HFF-Myc (cell line): ENCODE measurements around the gene ZGLP1.
"Not testable (repeated sequence)": the region's sequence is repeated elsewhere in the genome, so short reads cannot be mapped to it uniquely, and the experiment has no call there.

Experiments
- DNase-seq: peaks from one replicate; pipeline ENCODE4 v3.0.0-alpha.2; 2011; ENCODE audit warnings: low read depth; ENCODE audit errors: extremely low read depth
- H3K4me3 ChIP-seq: replicated peaks from 2 replicates; pipeline ENCODE4 v1.5.1; 2011; ENCODE audit warnings: low read depth, mild to moderate bottlenecking, control low read depth, low read length
- CTCF ChIP-seq: IDR thresholded peaks from 2 replicates; pipeline ENCODE4 v1.5.1; 2012; ENCODE audit warnings: mild to moderate bottlenecking, low read depth, low read length, control low read depth; ENCODE audit errors: missing control alignments

Gene ZGLP1

GRCh38 chr19:10283301-10284064, 26.1 kb downstream of the ZGLP1 start:
- DNase-seq = no peak
- TF ChIP-seq CTCF = no peak

GRCh38 chr19:10282043-10282442, 27.6 kb downstream of the ZGLP1 start:
- DNase-seq, H3K4me3 ChIP-seq: not testable (repeated sequence)

More at GRCh38 chr19:10283301-10284064, 26.1 kb downstream of the ZGLP1 start:
- no peak overlapping the region for H3K4me3 ChIP-seq

- no peak for TF ChIP-seq CTCF
- no peak for DNase-seq
- no peak overlapping the region for H3K4me3 ChIP-seq
Observed at GRCh38 chr19:10279737-10280442, 29.7 kb downstream of the ZGLP1 start.

- no peak for TF ChIP-seq CTCF
- no peak for DNase-seq
- no peak overlapping the region for H3K4me3 ChIP-seq
Observed at GRCh38 chr19:10278935-10279334, 30.7 kb downstream of the ZGLP1 start.

GRCh38 chr19:10277795-10278589, 31.6 kb downstream of the ZGLP1 start:
- H3K4me3 ChIP-seq = no peak overlapping the region
- no peak for TF ChIP-seq CTCF
- no peak for DNase-seq

GRCh38 chr19:10274589-10274988, 35.0 kb downstream of the ZGLP1 start:
- H3K4me3 ChIP-seq = no peak overlapping the region
- TF ChIP-seq CTCF = no peak
- DNase-seq = no peak
